Lung (tissue), 12 donors: ENCODE measurements around the gene AKT1S1. TPM values are rescaled to one million over a fixed set of nuclear protein-coding genes. Genes with fewer than 3 reads are reported as not detected.

ENCODE experiments used
- ATAC-seq: fragments of 200-7000 bp; cut with Tn5 transposase; one replicate; pipeline ENCODE4 v1.9.1; 2020; ENCODE audit warnings: moderate number of reproducible peaks; ENCODE audit not compliant: insufficient read depth, low FRiP score
- DNase-seq, 3 donors: peaks; one replicate each; pipeline ENCODE4 v3.0.0-alpha.2; 2013 to 2017
- H3K27ac ChIP-seq, 2 donors: one replicate each; pipeline ENCODE4 v1.5.1; 2013; ENCODE audit warnings: mild to moderate bottlenecking in 2 of 2, moderate library complexity in 2 of 2, control low read depth in 1 of 2, inconsistent platforms in 1 of 2, low read depth in 1 of 2, low read length in 1 of 2
- H3K27me3 ChIP-seq, 3 donors: one replicate each; pipeline ENCODE4 v1.5.1; 2013; ENCODE audit warnings: low read length in 2 of 3; ENCODE audit not compliant: control insufficient read depth in 3 of 3, insufficient read depth in 3 of 3
- H3K36me3 ChIP-seq, 4 donors: one replicate each; pipeline ENCODE4 v1.5.1; 2013; ENCODE audit warnings: low read length in 4 of 4, mild to moderate bottlenecking in 1 of 4, moderate library complexity in 1 of 4; ENCODE audit not compliant: control insufficient read depth in 4 of 4, insufficient read depth in 4 of 4
- H3K4me1 ChIP-seq, 5 donors: one replicate each; pipeline ENCODE4 v1.5.1; 2013; ENCODE audit warnings: low read length in 5 of 5, mild to moderate bottlenecking in 2 of 5, moderate library complexity in 1 of 5; ENCODE audit not compliant: control insufficient read depth in 5 of 5, insufficient read depth in 5 of 5
- H3K4me3 ChIP-seq: one replicate; pipeline ENCODE4 v1.5.1; 2013; ENCODE audit warnings: mild to moderate bottlenecking, control low read depth, moderate library complexity
- H3K9ac ChIP-seq, 2 donors: one replicate each; pipeline ENCODE4 v1.5.1; 2013; ENCODE audit warnings: low read length in 2 of 2, control low read depth in 1 of 2; ENCODE audit not compliant: insufficient read depth in 1 of 2
- H3K9me3 ChIP-seq, 4 donors: one replicate each; pipeline ENCODE4 v1.5.1; 2013; ENCODE audit warnings: low read length in 3 of 4, mild to moderate bottlenecking in 1 of 4, moderate library complexity in 1 of 4; ENCODE audit not compliant: control insufficient read depth in 4 of 4, insufficient read depth in 3 of 4
- WGBS, 2 donors: extraction: QIAGEN DNeasy Blood & Tissue Kit; methylation state at CpG; one replicate each; pipeline ENCODE4 v1.1.7; 2013; 5-methylcytosine and 5-hydroxymethylcytosine counted together
- polyA plus RNA-seq, 2 donors: library from polyadenylated mRNA; stranded (reverse); fragments of 200-250 nt; gene quantifications; one replicate each; pipeline ENCODE4 v1.2.1, GENCODE V29; 2013
- total RNA-seq, 2 donors: library from RNA; depleted of rRNA in 1 of 2; stranded (reverse); fragments of >200 nt in 1 of 2; gene quantifications; one replicate each; pipeline ENCODE4 v1.2.1, GENCODE V29; 2014 to 2021
- TF ChIP-seq, protein P1 (sequence below): IDR thresholded peaks from 2 replicates; pipeline ENCODE4 v1.5.1; 2012; ENCODE audit warnings: mild to moderate bottlenecking; ENCODE audit errors: control extremely low read depth, extremely low read depth
- donor health status: control.
- donor health status: control.
- donor health status: Bipolar disorder and iron deficiency.
- donor health status: healthy.
- donor health status: DM: yes; HTN: yes; CAD: no.

The AKT1S1 gene
- total and polyA plus RNA-seq, 4 donors: 6.7 to 46.4 (median 35.9) TPM

- H3K27me3 ChIP-seq: no peaks in the 10 kb centered on the region
- no peak overlapping the region for H3K27ac ChIP-seq
- ATAC-seq: no peak
- peaks cover 4 to 38% (median 29%) of the 10 kb centered on the region in 4 donors for H3K36me3 ChIP-seq
- whole genome bisulfite sequencing, 2 donors: 85 to 86% methylated on average over 25 of the region's 25 CpGs
- H3K4me1 ChIP-seq: peaks cover 0 to 16% (median 8%) of the 10 kb centered on the region in 5 donors
- H3K9me3 ChIP-seq: no peaks in the 10 kb centered on the region
- H3K9ac ChIP-seq: no peak overlapping the region
- DNase-seq: no peak
- no peak overlapping the region for H3K4me3 ChIP-seq
- TF ChIP-seq, protein P1, sequence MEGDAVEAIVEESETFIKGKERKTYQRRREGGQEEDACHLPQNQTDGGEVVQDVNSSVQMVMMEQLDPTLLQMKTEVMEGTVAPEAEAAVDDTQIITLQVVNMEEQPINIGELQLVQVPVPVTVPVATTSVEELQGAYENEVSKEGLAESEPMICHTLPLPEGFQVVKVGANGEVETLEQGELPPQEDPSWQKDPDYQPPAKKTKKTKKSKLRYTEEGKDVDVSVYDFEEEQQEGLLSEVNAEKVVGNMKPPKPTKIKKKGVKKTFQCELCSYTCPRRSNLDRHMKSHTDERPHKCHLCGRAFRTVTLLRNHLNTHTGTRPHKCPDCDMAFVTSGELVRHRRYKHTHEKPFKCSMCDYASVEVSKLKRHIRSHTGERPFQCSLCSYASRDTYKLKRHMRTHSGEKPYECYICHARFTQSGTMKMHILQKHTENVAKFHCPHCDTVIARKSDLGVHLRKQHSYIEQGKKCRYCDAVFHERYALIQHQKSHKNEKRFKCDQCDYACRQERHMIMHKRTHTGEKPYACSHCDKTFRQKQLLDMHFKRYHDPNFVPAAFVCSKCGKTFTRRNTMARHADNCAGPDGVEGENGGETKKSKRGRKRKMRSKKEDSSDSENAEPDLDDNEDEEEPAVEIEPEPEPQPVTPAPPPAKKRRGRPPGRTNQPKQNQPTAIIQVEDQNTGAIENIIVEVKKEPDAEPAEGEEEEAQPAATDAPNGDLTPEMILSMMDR: no peak
These were observed 47.1 kb upstream of the AKT1S1 start for GRCh38 chr19:49924004-49924880.

GRCh38 chr19:49923055-49924003 lies 46.2 kb upstream of the AKT1S1 start:
- peaks cover 4 to 40% (median 31%) of the 10 kb centered on the region in 4 donors for H3K36me3 ChIP-seq
- ATAC-seq (no peak), DNase-seq (no peak)
- no peak overlapping the region for H3K4me3 ChIP-seq
- TF ChIP-seq, protein P1: no peak
- 81 to 87% methylated on average over 29 to 31 of the region's 31 CpGs for WGBS, 2 donors
- H3K9ac ChIP-seq: no peak overlapping the region
- H3K4me1 ChIP-seq: peaks cover 0 to 13% (median 8%) of the 10 kb centered on the region in 5 donors
- no peak overlapping the region for H3K27ac ChIP-seq
- H3K27me3 ChIP-seq: no peaks in the 10 kb centered on the region
- H3K9me3 ChIP-seq: no peaks in the 10 kb centered on the region

GRCh38 chr19:49921871-49922795 lies 45.0 kb upstream of the AKT1S1 start:
- no peak overlapping the region for H3K9ac ChIP-seq
- ATAC-seq: no peak
- H3K27me3 ChIP-seq: no peaks in the 10 kb centered on the region
- 77 to 84% methylated on average over 22 of the region's 22 CpGs for WGBS, 2 donors
- no peak overlapping the region for H3K4me3 ChIP-seq
- H3K9me3 ChIP-seq: no peaks in the 10 kb centered on the region
- H3K4me1 ChIP-seq: peaks cover 0 to 2% (median 0%) of the 10 kb centered on the region in 5 donors
- no peak for DNase-seq
- TF ChIP-seq, protein P1: no peak
- no peak overlapping the region for H3K27ac ChIP-seq
- H3K36me3 ChIP-seq: peaks cover 4 to 40% (median 30%) of the 10 kb centered on the region in 4 donors
